K562 (cell line): Measurements from ENCODE around the gene EGFL7. TPM values are rescaled to one million over a fixed set of nuclear protein-coding genes. Genes with fewer than 3 reads are reported as not detected.

Experiments used
- ATAC-seq: fragments of 200-7000 bp; cut with Tn5 transposase; 3 replicates; pipeline ENCODE4 v1.9.1; 2020; ENCODE audit warnings: moderate library complexity
- BruUV-seq: library from RNA; stranded (reverse); fragments of 400-500 nt; replicated peaks from 2 replicates; lab custom pipeline; 2021; lab: Mats Ljungman, UMichigan
- CTCF ChIA-PET: fragments of 300-600 bp; formaldehyde crosslinking; extraction: SDS; loops from one replicate; lab custom pipeline; 2021; ENCODE audit warnings: low intra/inter-chr PET ratio; lab: Yijun Ruan, JAX
- POLR2A ChIA-PET: fragments of 300-600, 350-650 bp; sonication (Branson Sonifier 250); formaldehyde crosslinking; extraction: SDS; loops from one replicate; lab custom pipeline; 2021; ENCODE audit warnings: antibody characterized with exemption, inconsistent platforms; lab: Yijun Ruan, JAX
- DNase-seq, 4 experiments: peaks; one replicate each; pipeline versions ENCODE4 v3.0.0 to v3.0.0-alpha.2; 2011 to 2018; ENCODE audit warnings: low spot score in 3 of 4, mixed read lengths in 3 of 4; ENCODE audit errors: extremely low read depth in 1 of 4
- FAIRE-seq: peaks from 2 replicates; lab custom pipeline; 2011; peaks lifted over from hg19 to GRCh38; lab: Jason Lieb, UNC
- H2AFZ ChIP-seq: 2 replicates; pipeline ENCODE4 v1.6.0; 2011; ENCODE audit warnings: low read depth, low read length, control low read depth, inconsistent platforms
- H3K27ac ChIP-seq: fragments of 200-600 bp; 3 replicates; pipeline ENCODE4 v1.8.0; 2011; ENCODE audit warnings: low read depth, mild to moderate bottlenecking, control low read depth, inconsistent platforms, low read length, moderate library complexity, mixed read lengths; ENCODE audit errors: extremely low read depth
- H3K27me3 ChIP-seq, 2 experiments: fragments of 300-600 bp in 1 of 2; 2 replicates in 1 of 2; 3 replicates in 1 of 2; pipeline versions ENCODE4 v1.6.0 to v1.8.0; 2011; ENCODE audit warnings: inconsistent platforms in 2 of 2, low read length in 2 of 2, mild to moderate bottlenecking in 1 of 2, mixed read lengths in 1 of 2, moderate library complexity in 1 of 2; ENCODE audit not compliant: control insufficient read depth in 2 of 2, insufficient read depth in 2 of 2
- H3K36me3 ChIP-seq: fragments of 300-600 bp; 3 replicates; pipeline ENCODE4 v1.8.0; 2011; ENCODE audit warnings: mild to moderate bottlenecking, low read length, inconsistent platforms; ENCODE audit not compliant: control insufficient read depth, insufficient read depth
- H3K4me1 ChIP-seq, 2 experiments: fragments of 200-600 bp in 1 of 2; replicated peaks in 1 of 2; 2 replicates in 1 of 2; 3 replicates in 1 of 2; pipeline versions ENCODE4 v1.5.1 to v1.8.0; 2011; ENCODE audit warnings: inconsistent platforms in 2 of 2, low read length in 2 of 2, mild to moderate bottlenecking in 1 of 2, mixed read lengths in 1 of 2, moderate library complexity in 1 of 2; ENCODE audit not compliant: control insufficient read depth in 2 of 2, insufficient read depth in 2 of 2
- H3K4me2 ChIP-seq: 2 replicates; pipeline ENCODE4 v1.6.1; 2011; ENCODE audit warnings: low read length, control low read depth, inconsistent platforms, mixed read lengths; ENCODE audit not compliant: insufficient read depth
- H3K4me3 ChIP-seq: fragments of 200-600 bp; sonication (generic), shearing (Covaris generic); 2 replicates; pipeline ENCODE4 v1.5.1; 2016; ENCODE audit warnings: control low read depth, inconsistent platforms
- H3K79me2 ChIP-seq: fragments of 200-600 bp; 3 replicates; pipeline ENCODE4 v1.8.0; 2011; ENCODE audit warnings: low read length, inconsistent platforms; ENCODE audit not compliant: control insufficient read depth, insufficient read depth
- H3K9ac ChIP-seq, 2 experiments: 2 replicates each; pipeline versions ENCODE4 v1.6.0 to v1.6.1; 2011; ENCODE audit warnings: low read depth in 2 of 2, low read length in 2 of 2, control low read depth in 1 of 2, inconsistent platforms in 1 of 2, mild to moderate bottlenecking in 1 of 2, mixed read lengths in 1 of 2; ENCODE audit not compliant: insufficient read depth in 1 of 2
- H3K9me1 ChIP-seq: one replicate; pipeline ENCODE4 v1.6.0; 2011; ENCODE audit warnings: inconsistent platforms, mild to moderate bottlenecking, low read length, moderate library complexity; ENCODE audit not compliant: control insufficient read depth, insufficient read depth
- H3K9me3 ChIP-seq: replicated peaks from 2 replicates; pipeline ENCODE4 v1.5.1; 2011; ENCODE audit warnings: low read depth, low read length, inconsistent platforms; ENCODE audit not compliant: control insufficient read depth, insufficient read depth
- H4K20me1 ChIP-seq: replicated peaks from 2 replicates; pipeline ENCODE4 v1.6.1; 2011; ENCODE audit warnings: low read length, inconsistent platforms, mixed read lengths; ENCODE audit not compliant: control insufficient read depth, insufficient read depth
- BHLHE40 ChIP-seq: IDR thresholded peaks from 2 replicates; pipeline ENCODE4 v1.6.1; 2011; ENCODE audit warnings: low read length, improper control_type of control experiment
- CEBPG ChIP-seq, 3 experiments: fragments of 200-800 bp in 1 of 3; sonication (Bioruptor generic) in 1 of 3; sonication (generic) in 1 of 3; formaldehyde crosslinking in 1 of 3; IDR thresholded peaks in 2 of 3; conservative IDR thresholded peaks in 1 of 3; 2 replicates each; pipeline versions ENCODE4 v1.6.1 to v1.8.0; 2016 to 2022; ENCODE audit warnings: missing compliant biosample characterization in 2 of 3, missing genetic modification characterization in 2 of 3, mild to moderate bottlenecking in 1 of 3, missing genetic modification reagents in 1 of 3
- CHCHD3 ChIP-seq: fragments of 250-450 bp; sonication (Bioruptor Pico); IDR thresholded peaks from 2 replicates; pipeline ENCODE4 v2.1.2; 2022; ENCODE audit warnings: mild to moderate bottlenecking
- EP300 ChIP-seq: IDR thresholded peaks from 2 replicates; pipeline ENCODE4 v1.6.1; 2012; ENCODE audit warnings: low read length, improper control_type of control experiment
- HES1 ChIP-seq: fragments of 450-650 bp; IDR thresholded peaks from 2 replicates; pipeline ENCODE4 v1.6.1; 2016; ENCODE audit warnings: low read depth, mild to moderate bottlenecking, moderate library complexity
- NKRF ChIP-seq: fragments of 450-650 bp; IDR thresholded peaks from 2 replicates; pipeline ENCODE4 v1.6.1; 2016; ENCODE audit warnings: borderline replicate concordance
- SAP30 ChIP-seq: fragments of 200-600 bp; sonication (generic); IDR thresholded peaks from 2 replicates; pipeline ENCODE4 v1.6.1; 2012; ENCODE audit warnings: borderline replicate concordance, low read depth, mild to moderate bottlenecking, moderate library complexity, low read length, control low read depth, inconsistent platforms; ENCODE audit not compliant: insufficient read depth, poor library complexity, severe bottlenecking
- STAG1 ChIP-seq: sonication (generic); formaldehyde crosslinking; IDR thresholded peaks from 2 replicates; pipeline ENCODE4 v1.5.0; 2020; ENCODE audit warnings: missing genetic modification reagents, borderline replicate concordance
- YBX1 ChIP-seq: fragments of 450-650 bp; IDR thresholded peaks from 2 replicates; pipeline ENCODE4 v1.7.1; 2016; ENCODE audit warnings: mild to moderate bottlenecking
- ZNF764 ChIP-seq: fragments of 250-450 bp; sonication (Bioruptor Pico); IDR thresholded peaks from 2 replicates; pipeline ENCODE4 v1.4.0; 2020; ENCODE audit warnings: low read depth, mild to moderate bottlenecking, moderate library complexity
- WGBS: fragments of 100-300 bp; shearing (Covaris generic); methylation state at CpG from one replicate; pipeline ENCODE4 v1.1.6; 2016; ENCODE audit warnings: low coverage, mixed read lengths; ENCODE audit not compliant: insufficient coverage; ENCODE audit errors: missing lambda C conversion rate; 5-methylcytosine and 5-hydroxymethylcytosine counted together
- in situ Hi-C: fragments of 300-500 bp; cut with MboI; formaldehyde crosslinking; loops from 4 replicates; pipeline ENCODE4 v1.15.0; 2018; ENCODE audit warnings: inconsistent platforms, mixed read lengths
- intact Hi-C: fragments of 100-400 bp; cut with micrococcal nuclease; formaldehyde crosslinking; loops from 2 replicates; pipeline ENCODE4 v1.14.2; 2022
- polyA plus RNA-seq, 8 experiments: library from polyadenylated mRNA; depleted of rRNA in 4 of 8; stranded (reverse) in 5 of 8; unstranded in 3 of 8; fragments of >200 nt; fragmentation: Nextera tagmentation in 2 of 8; fragmentation: Illumina TruSeq in 1 of 8; extraction: Ambion mirVana in 2 of 8; extraction: Trizol in 1 of 8; gene quantifications; 2 replicates each; pipeline versions ENCODE4 v1.2.1 to v1.2.3, GENCODE V29; 2011 to 2014; ENCODE audit warnings: inconsistent platforms in 1 of 8, missing spikeins in 1 of 8
- total RNA-seq, 7 experiments: library from RNA; depleted of rRNA in 6 of 7; stranded (reverse); fragments of >200 nt in 6 of 7; fragmentation: Illumina TruSeq in 2 of 7; extraction: Trizol in 2 of 7; gene quantifications; 2 replicates each; pipeline versions ENCODE4 v1.2.1 to v1.2.3, GENCODE V29; 2011 to 2021; ENCODE audit warnings: low replicate concordance in 1 of 7
- TF ChIP-seq, protein P1 (sequence below): fragments of 450-650 bp; IDR thresholded peaks from 2 replicates; pipeline ENCODE4 v1.6.1; 2017; ENCODE audit warnings: antibody characterized with exemption, mild to moderate bottlenecking

Gene EGFL7
- total and polyA plus RNA-seq, 9 of the 15 experiments (the other 6 are each of a cell fraction or from before 2014, with no cell fraction given), result 1.5 to 286 (median 55.5) TPM

GRCh38 chr9:136662326-136662655 is 425 bp upstream of the EGFL7 start (continued):
- TF ChIP-seq, protein P1, sequence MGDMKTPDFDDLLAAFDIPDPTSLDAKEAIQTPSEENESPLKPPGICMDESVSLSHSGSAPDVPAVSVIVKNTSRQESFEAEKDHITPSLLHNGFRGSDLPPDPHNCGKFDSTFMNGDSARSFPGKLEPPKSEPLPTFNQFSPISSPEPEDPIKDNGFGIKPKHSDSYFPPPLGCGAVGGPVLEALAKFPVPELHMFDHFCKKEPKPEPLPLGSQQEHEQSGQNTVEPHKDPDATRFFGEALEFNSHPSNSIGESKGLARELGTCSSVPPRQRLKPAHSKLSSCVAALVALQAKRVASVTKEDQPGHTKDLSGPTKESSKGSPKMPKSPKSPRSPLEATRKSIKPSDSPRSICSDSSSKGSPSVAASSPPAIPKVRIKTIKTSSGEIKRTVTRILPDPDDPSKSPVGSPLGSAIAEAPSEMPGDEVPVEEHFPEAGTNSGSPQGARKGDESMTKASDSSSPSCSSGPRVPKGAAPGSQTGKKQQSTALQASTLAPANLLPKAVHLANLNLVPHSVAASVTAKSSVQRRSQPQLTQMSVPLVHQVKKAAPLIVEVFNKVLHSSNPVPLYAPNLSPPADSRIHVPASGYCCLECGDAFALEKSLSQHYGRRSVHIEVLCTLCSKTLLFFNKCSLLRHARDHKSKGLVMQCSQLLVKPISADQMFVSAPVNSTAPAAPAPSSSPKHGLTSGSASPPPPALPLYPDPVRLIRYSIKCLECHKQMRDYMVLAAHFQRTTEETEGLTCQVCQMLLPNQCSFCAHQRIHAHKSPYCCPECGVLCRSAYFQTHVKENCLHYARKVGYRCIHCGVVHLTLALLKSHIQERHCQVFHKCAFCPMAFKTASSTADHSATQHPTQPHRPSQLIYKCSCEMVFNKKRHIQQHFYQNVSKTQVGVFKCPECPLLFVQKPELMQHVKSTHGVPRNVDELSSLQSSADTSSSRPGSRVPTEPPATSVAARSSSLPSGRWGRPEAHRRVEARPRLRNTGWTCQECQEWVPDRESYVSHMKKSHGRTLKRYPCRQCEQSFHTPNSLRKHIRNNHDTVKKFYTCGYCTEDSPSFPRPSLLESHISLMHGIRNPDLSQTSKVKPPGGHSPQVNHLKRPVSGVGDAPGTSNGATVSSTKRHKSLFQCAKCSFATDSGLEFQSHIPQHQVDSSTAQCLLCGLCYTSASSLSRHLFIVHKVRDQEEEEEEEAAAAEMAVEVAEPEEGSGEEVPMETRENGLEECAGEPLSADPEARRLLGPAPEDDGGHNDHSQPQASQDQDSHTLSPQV, result peak; percentile 75; the same call in 1 of the 2 replicates
- TF ChIP-seq CHCHD3 (CRISPR knock-in tag) (no peak), BHLHE40 (peak; percentile 80; the same call in 1 of the 2 replicates)

DNA sequence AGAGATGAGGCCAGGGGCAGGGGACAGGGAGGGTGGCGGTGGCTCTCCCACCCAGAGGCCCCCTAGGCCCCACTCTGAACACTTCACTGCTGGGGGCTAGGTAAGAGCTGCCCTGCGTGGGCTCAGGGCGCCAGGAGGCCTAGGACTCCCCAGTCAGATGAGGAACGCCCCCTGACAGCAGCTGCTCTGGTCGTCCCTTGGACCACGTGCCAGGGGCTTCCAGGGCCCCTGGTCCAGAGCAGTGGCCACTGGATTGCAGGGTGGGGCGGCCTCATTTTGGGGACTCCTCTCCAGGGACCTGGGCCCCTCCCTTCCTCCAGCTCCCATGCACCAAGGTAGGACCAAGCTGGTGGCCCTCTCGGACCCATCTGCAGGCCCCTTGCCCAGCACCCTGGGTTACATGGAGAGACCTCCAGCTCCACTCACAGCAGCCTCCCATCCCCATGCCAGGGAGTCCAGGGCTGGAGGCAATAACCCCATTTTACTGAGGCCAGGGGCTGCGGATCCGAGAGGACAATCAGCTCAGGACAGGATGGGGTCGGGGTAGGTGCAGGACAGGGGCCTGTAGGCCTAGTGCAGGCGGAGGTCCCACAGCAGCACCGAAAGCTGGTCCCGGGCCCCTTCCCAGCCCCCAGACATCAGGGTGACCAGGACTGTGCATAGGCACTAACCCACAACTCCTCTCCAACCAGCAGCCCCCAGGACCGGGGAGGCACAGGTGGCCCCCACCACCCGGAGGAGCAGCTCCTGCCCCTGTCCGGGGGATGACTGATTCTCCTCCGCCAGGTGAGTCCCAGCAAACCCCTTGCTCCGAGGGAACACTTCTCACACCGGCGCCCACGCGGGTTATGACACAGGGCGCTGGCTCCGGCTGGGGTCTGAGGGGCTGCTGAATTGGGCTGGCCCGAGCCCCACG is 1.5 kb downstream of the EGFL7 start:
- Histone ChIP-seq H4K20me1 (peaks cover 42% of the 10 kb centered on the region), H3K9me3 (0 out of 2 replicates have a peak, but pooled peaks cover 3% of the 10 kb centered on the region), H3K4me1 (peaks cover 18 to 96% of the 10 kb centered on the region in 2 experiments), H3K79me2 (peaks cover 70% of the 10 kb centered on the region), H3K9ac (peak overlapping the region; percentile 77 to 97), H3K27me3 (no peaks in the 10 kb centered on the region), H2AFZ (no peak overlapping the region), H3K9me1 (peaks cover 2% of the 10 kb centered on the region), H3K4me2 (peak overlapping the region; percentile 95), H3K4me3 (peak overlapping the region; percentile 81), H3K27ac (peak overlapping the region; percentile 79), H3K36me3 (peaks cover 53% of the 10 kb centered on the region; the same call in 2 of the 3 replicates)
- peak; percentile 42 to 60 (median 50) for DNase-seq
- no TSS peak for BruUV-seq
- ChIA-PET POLR2A (interaction anchor here (0.6 to 1.0 kb wide), 4 partner anchors 10 to 295 kb away, joined by 3 to 4 read pairs (median 4); no protein-coding TSS in a partner anchor), CTCF (no interaction called here)
- peak; percentile 6 for ATAC-seq
- in situ Hi-C loops (no loop called here), intact Hi-C loops (no loop called here)
- FAIRE-seq, result peak; percentile 19
- 19% methylated on average over 27 of the region's 27 CpGs for WGBS
- no peak for TF ChIP-seq ZNF764 (CRISPR knock-in tag)
- TF ChIP-seq CEBPG (CRISPR knock-in tag; IDR thresholded peaks at IDR 0.05), result no peak
- TF ChIP-seq CEBPG (tag; conservative IDR thresholded peaks at IDR 0.05 in 1 of 2, IDR thresholded peaks at IDR 0.05 in 1 of 2), result no peak
- no peak for TF ChIP-seq YBX1
- 0 out of 2 replicates have a peak, but pooled peaks have one; percentile 19 for TF ChIP-seq STAG1 (CRISPR knock-in tag)
- peak; percentile 73 for TF ChIP-seq NKRF
- peak; percentile 81 for TF ChIP-seq SAP30
- TF ChIP-seq HES1, result no peak
- no peak for TF ChIP-seq EP300
